DND-41 (cell line): Measurements from ENCODE around the gene SLC35F6.

Experiments
- ATAC-seq: fragments of 200-7000 bp; cut with Tn5 transposase; 3 replicates; pipeline ENCODE4 v1.9.1; 2021; ENCODE audit warnings: low read depth; ENCODE audit not compliant: insufficient read depth
- DNase-seq: peaks from one replicate; pipeline ENCODE4 v3.0.0-alpha.2; 2020
- H2AFZ ChIP-seq: 2 replicates; pipeline ENCODE4 v1.6.0; 2012; ENCODE audit warnings: low read depth, low read length
- H3K27ac ChIP-seq: 2 replicates; pipeline ENCODE4 v1.5.1; 2012; ENCODE audit warnings: low read length, inconsistent platforms
- H3K27me3 ChIP-seq: fragments of 200-600 bp; sonication (generic); 2 replicates; pipeline ENCODE4 v1.6.0; 2012; ENCODE audit warnings: low read length, mild to moderate bottlenecking, inconsistent platforms; ENCODE audit not compliant: insufficient read depth, poor library complexity
- H3K36me3 ChIP-seq: 2 replicates; pipeline ENCODE4 v1.5.1; 2012; ENCODE audit warnings: low read length, inconsistent platforms; ENCODE audit not compliant: insufficient read depth
- H3K4me1 ChIP-seq: 2 replicates; pipeline ENCODE4 v1.5.1; 2012; ENCODE audit warnings: mild to moderate bottlenecking, low read length; ENCODE audit not compliant: insufficient read depth
- H3K4me2 ChIP-seq: 2 replicates; pipeline ENCODE4 v1.6.0; 2012; ENCODE audit warnings: mild to moderate bottlenecking, moderate library complexity, low read length, inconsistent platforms; ENCODE audit not compliant: insufficient read depth
- H3K4me3 ChIP-seq, 2 experiments: fragments of 200-600 bp in 1 of 2; shearing (Covaris generic) in 1 of 2; 2 replicates each; pipeline ENCODE4 v1.5.1; 2012 to 2016; ENCODE audit warnings: inconsistent platforms in 2 of 2, low read length in 2 of 2, mild to moderate bottlenecking in 2 of 2, low read depth in 1 of 2, moderate library complexity in 1 of 2
- H3K79me2 ChIP-seq: 2 replicates; pipeline ENCODE4 v1.6.0; 2012; ENCODE audit warnings: low read length, inconsistent platforms; ENCODE audit not compliant: insufficient read depth
- H3K9ac ChIP-seq: 2 replicates; pipeline ENCODE4 v1.6.0; 2012; ENCODE audit warnings: low read depth, mild to moderate bottlenecking, inconsistent platforms, low read length, moderate library complexity
- H3K9me3 ChIP-seq: 2 replicates; pipeline ENCODE4 v1.5.1; 2012; ENCODE audit warnings: low read length, moderate library complexity, mild to moderate bottlenecking, inconsistent platforms; ENCODE audit not compliant: insufficient read depth, severe bottlenecking
- H4K20me1 ChIP-seq: 2 replicates; pipeline ENCODE4 v1.6.0; 2012; ENCODE audit warnings: low read length; ENCODE audit not compliant: insufficient read depth
- CTCF ChIP-seq: IDR thresholded peaks from 2 replicates; pipeline ENCODE4 v1.5.1; 2012; ENCODE audit warnings: borderline replicate concordance, low read length, moderate library complexity, mild to moderate bottlenecking; ENCODE audit not compliant: poor library complexity, severe bottlenecking; ENCODE audit errors: extremely low read depth
- EZH2 ChIP-seq: IDR thresholded peaks from 3 replicates; pipeline ENCODE4 v1.6.1; 2012; ENCODE audit warnings: borderline replicate concordance, low read depth, mild to moderate bottlenecking, moderate library complexity, low read length, inconsistent platforms; ENCODE audit not compliant: severe bottlenecking

Gene SLC35F6

GRCh38 chr2:26780203-26780760 is 16.2 kb downstream of the SLC35F6 start:
- H4K20me1 ChIP-seq, result peaks cover 11% of the 10 kb centered on the region
- no peaks in the 10 kb centered on the region for H3K9me3 ChIP-seq
- no peak overlapping the region for H3K27ac ChIP-seq
- no peak overlapping the region for H3K4me3 ChIP-seq
- H3K4me1 ChIP-seq, result peaks cover 8% of the 10 kb centered on the region
- no peak overlapping the region for H3K4me2 ChIP-seq
- H3K36me3 ChIP-seq, result peaks cover 54% of the 10 kb centered on the region
- H3K9ac ChIP-seq, result no peak overlapping the region
- no peaks in the 10 kb centered on the region for H3K27me3 ChIP-seq
- H3K79me2 ChIP-seq, result no peaks in the 10 kb centered on the region
- no peak overlapping the region for H2AFZ ChIP-seq
- TF ChIP-seq CTCF (no peak), EZH2 (no peak)
- ATAC-seq (no peak), DNase-seq (no peak)

- Histone ChIP-seq H3K27me3 (no peaks in the 10 kb centered on the region), H3K4me3 (no peak overlapping the region), H3K4me2 (no peak overlapping the region), H3K36me3 (peaks cover 41% of the 10 kb centered on the region), H3K4me1 (peaks cover 25% of the 10 kb centered on the region), H4K20me1 (0 out of 2 replicates have a peak, but pooled peaks cover 3% of the 10 kb centered on the region), H3K9me3 (no peaks in the 10 kb centered on the region), H2AFZ (no peak overlapping the region), H3K9ac (no peak overlapping the region), H3K27ac (no peak overlapping the region), H3K79me2 (peaks cover 23% of the 10 kb centered on the region)
- no peak for TF ChIP-seq CTCF
- no peak for TF ChIP-seq EZH2
- ATAC-seq (no peak), DNase-seq (no peak)
Measured at GRCh38 chr2:26782876-26783704, 19.0 kb downstream of the SLC35F6 start.

- H3K4me2 ChIP-seq, result peak overlapping the region; percentile 85
- no peak for DNase-seq
- H3K36me3 ChIP-seq, result peaks cover 43% of the 10 kb centered on the region
- H3K4me1 ChIP-seq, result peaks cover 41% of the 10 kb centered on the region
- peak overlapping the region; percentile 91 for H2AFZ ChIP-seq
- H3K79me2 ChIP-seq, result peaks cover 40% of the 10 kb centered on the region
- H3K27me3 ChIP-seq, result no peaks in the 10 kb centered on the region
- ATAC-seq, result no peak
- TF ChIP-seq EZH2 (no peak), CTCF (no peak)
- peak overlapping the region; percentile 61 for H3K9ac ChIP-seq
- peak overlapping the region; percentile 93 for H3K27ac ChIP-seq
- peaks cover 16% of the 10 kb centered on the region; the same call in 1 of the 2 replicates for H4K20me1 ChIP-seq
- peak overlapping the region; percentile 19 to 66; a peak in 3 of 4 replicates for H3K4me3 ChIP-seq
- no peaks in the 10 kb centered on the region for H3K9me3 ChIP-seq
Measured at GRCh38 chr2:26784570-26785234, 20.6 kb downstream of the SLC35F6 start.
